Neural progenitor cell (in vitro differentiated cells): ENCODE measurements around the gene ATP2B3.

Source experiments
- EZH2 ChIP-seq: fragments of 200-600 bp; sonication (generic); IDR thresholded peaks from 2 replicates; pipeline ENCODE4 v1.6.1; 2017; ENCODE audit warnings: antibody characterized with exemption, mild to moderate bottlenecking, moderate library complexity
- TF ChIP-seq, protein P1 (sequence below): fragments of 200-600 bp; sonication (generic); IDR thresholded peaks from 2 replicates; pipeline ENCODE4 v1.5.1; 2017; ENCODE audit warnings: antibody characterized with exemption, mild to moderate bottlenecking

GRCh38 chrX:153598541-153599191 is 81.2 kb downstream of the ATP2B3 start, which contains the start of gene CCNQ:
- TF ChIP-seq, protein P1, sequence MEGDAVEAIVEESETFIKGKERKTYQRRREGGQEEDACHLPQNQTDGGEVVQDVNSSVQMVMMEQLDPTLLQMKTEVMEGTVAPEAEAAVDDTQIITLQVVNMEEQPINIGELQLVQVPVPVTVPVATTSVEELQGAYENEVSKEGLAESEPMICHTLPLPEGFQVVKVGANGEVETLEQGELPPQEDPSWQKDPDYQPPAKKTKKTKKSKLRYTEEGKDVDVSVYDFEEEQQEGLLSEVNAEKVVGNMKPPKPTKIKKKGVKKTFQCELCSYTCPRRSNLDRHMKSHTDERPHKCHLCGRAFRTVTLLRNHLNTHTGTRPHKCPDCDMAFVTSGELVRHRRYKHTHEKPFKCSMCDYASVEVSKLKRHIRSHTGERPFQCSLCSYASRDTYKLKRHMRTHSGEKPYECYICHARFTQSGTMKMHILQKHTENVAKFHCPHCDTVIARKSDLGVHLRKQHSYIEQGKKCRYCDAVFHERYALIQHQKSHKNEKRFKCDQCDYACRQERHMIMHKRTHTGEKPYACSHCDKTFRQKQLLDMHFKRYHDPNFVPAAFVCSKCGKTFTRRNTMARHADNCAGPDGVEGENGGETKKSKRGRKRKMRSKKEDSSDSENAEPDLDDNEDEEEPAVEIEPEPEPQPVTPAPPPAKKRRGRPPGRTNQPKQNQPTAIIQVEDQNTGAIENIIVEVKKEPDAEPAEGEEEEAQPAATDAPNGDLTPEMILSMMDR: no peak
- no peak for TF ChIP-seq EZH2
